HG03558 (cell line): ENCODE results near the gene MPIG6B.

ENCODE experiments used
- ATAC-seq: cut with Tn5 transposase; IDR thresholded peaks from one replicate; pipeline ENCODE4 v1.9.1; 2021; ENCODE audit warnings: moderate number of reproducible peaks; ENCODE audit not compliant: unreplicated experiment; ENCODE audit errors: extremely low read depth

Gene MPIG6B

DNA sequence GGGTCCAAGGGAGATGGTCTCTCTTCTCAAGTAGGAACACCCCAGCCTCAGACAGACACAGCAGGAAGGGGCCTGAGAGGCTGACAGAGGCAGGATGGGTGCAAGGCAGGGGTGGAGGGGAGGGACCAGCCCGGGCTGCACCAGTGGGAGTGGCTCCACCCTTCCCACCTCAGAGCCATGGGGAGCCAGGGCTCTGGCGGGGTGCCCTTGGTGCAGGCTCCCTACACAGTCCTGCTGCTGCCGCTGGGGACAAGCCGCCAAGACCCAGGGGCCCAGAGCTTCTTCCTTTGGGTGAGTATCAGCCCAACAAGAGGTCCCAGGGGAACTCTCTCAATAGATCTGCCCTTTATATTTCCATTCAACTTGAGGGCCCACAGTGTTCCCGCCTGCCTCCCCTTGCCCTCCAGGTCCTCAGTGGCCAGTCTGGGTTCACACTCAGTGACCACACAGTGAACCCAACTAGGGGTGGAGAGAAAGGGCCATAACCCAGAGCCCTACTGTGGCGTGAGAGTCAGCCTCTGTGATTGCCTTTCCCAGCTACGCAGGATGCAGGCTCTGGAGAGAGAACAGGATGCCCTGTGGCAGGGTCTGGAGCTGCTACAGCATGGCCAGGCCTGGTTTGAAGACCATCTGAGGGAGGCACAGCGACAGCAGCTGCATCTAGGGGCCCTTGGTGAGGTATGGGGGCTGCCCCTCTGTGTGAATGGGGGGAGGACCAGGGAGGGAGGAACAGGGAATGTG, 39.9 kb downstream of the MPIG6B start:
- no peak for ATAC-seq

DNA sequence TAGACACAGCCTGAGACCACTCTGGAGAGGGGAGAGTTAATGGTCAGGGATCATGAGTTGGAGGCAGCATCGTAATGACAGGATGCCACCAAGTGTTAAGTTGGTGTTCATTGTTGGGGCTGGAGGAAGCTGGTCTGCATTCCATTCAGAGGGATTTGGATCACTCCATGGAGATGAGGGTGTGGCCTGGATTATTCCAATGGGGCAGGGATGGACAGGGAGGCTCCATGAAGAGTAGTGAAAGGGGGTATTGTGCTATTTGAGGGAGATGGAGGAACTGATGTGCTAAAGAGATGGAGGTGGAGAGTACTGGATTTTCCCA, 40.4 kb downstream of the MPIG6B start:
- ATAC-seq = no peak

DNA sequence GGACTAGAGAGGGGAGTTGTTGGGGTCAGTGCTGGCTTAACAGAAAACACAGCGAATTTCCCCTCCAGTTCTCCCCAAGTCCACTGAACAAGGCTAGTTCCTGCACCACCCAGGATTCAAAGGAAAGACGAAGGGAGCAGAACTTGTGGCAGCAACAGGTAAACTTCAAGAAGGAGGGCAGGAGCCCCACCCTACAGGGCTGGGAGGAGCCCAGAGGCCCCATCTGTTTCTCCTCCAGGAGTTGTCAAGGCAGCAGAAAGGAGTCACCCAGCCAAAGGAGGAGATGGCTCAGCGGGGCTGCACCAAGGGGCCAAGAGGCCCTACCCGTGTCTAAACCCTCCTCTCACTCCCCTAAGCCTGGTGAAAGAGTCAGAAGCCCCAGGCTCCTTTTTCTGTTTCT, 41.0 kb downstream of the MPIG6B start:
- no peak for ATAC-seq

DNA sequence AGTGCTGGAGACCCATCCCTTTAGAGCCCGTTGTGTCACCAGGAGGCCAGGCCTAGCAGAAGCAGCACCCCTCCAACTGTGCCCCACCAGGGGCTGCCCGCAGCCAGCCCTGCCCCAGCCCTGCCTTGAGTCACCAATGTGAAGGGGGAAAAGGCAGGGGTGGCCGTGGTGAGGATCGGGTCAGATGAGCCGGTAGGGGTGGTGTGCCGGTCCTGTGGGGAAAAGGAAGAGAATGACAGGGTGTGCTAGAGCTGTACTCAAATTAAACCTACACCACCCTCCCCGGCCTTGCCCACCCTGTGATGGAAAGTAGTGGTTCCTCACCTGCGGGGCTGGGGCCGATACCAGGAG, 42.4 kb downstream of the MPIG6B start:
- no peak for ATAC-seq

DNA sequence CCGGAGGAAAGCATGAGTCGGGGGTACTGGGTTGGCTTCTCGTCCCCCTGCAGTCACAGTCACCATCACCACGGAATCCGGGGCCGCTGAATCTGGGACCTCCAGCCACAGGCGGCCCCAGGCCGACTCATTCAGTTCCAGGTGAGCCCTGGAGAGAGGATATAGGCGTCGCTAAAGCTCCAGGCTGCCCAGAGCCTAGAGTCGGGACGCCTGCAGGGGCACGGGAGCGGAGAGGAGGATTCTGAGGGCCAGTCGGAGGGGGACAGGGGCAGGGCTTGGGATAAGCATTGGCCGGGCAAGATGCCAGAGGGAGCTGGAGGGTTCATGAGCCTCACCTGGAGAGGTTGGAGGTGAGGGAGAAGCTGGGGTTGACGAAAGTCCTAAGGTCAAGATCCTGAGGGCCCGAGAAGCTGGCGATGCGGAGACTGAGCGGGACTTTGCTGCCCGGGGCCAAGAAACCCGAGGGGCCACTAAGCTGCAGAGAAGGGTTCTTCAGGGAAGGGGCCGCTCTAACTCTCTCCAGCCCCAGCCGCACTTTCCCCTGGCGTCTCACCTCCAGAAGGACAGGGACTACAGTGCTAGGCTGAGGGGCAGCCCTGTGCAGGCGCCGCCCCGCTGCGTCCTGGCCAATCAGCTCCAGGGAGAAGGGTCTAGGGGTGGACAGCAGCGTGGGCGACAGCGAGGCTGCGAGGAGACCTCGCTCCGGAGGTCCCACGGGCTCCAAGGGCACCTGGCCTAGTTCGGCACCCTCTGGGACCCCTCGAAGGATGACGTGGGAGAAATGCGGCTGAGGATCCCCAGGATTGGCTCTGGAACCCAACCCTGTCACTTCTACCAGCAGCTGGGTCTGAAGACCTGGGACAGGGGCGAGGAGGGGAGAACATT, 43.0 kb downstream of the MPIG6B start:
- no peak for ATAC-seq

DNA sequence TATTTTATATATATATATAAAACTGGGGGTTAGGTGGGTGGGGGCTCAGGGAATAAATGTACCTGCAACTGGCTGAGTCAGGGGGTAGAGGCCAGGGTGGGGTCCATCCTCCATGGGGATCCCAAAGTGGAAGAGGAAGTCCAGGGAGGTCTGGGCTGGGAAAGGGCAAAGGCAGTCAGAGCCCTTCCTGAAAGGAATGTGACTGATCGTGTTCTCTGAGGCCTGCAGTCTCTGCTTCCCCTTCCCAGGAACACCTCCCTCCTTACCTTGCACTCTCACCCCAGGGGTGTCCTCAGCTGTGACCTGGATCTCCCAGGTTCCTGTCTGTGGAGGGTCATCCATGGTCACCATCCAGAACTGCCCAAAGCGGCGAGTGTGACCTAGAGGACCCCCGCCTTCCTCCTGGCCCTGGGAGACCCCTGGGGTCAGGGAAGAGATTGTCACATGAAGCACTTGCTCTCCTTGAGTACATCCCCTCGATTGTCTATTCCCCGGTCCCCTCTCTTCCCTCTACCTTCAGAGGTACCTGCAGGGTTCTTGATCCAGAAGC, 44.0 kb downstream of the MPIG6B start:
- no peak for ATAC-seq

DNA sequence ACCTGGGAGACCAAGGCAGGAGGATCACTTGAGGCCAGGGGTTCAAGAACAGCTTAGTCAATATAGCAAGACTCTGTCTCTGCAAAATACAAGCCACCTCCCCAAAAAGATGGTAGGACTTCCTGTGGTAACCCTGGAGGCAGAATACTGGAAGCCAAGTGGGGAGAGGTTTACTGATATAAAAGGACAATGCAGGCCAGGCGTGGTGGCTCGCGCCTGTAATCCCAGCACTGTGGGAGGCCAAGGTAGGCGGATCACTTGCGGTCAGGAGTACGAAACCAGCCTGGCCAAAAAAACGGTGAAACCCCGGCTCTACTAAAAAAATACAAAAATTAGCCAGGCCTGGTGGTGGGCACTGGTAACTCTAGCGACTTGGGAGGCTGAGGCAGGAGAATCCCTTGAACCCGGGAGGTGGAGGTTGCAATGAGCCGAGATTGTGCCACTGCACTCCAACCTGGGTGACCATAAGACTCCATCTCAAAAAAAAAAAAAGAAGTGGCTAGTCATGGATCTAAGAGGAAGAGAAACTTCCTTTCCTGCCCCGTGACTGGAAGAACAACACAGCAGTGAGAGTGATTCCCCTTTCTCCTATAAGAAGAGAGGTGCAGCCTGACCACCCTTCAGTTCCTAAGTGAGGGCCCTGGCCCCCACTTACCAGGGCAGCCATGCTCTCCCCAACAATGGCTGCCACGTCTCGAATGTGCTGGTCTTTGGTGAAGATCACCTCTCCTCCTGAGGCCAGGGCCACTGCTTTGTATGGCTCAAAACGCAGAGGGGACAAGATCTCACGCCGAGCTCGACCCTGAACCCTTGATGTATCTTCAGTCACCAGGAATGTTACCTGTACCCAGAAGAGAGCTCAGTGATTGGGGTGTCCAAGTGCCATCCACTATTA, 45.4 kb downstream of the MPIG6B start:
- ATAC-seq = no peak

DNA sequence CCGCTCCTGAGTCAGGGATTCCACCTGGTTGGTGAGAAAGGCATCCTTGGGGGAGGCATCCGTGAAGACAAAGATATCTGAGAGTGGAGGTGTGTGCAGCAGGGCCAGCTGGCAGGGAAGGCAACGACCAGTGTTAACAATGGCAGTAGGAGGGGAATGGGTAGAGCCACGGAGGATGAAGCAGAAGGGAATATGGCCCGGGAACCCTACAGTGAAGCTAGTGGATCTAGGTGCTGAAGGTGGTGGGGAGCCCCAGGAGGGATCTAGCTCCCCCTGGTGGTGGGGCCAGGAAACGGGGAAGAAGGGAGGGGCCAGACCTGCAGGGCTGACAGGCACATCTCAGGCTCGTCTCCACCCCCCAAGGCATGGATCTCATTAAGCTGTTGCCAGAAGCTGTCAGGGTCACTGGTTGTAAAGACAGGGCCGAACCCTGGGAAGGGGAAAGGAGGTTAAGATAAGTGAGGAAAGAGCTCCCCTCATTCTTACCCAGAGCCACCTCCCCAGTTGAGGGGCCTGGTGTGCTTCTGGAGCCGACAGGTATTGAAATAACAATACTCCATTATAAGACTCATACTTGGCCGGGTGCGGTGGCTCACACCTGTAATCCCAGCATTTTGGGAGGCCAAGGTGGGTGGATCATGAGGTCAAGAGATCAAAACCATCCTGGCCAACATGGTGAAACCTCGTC, 46.7 kb downstream of the MPIG6B start:
- no peak for ATAC-seq

DNA sequence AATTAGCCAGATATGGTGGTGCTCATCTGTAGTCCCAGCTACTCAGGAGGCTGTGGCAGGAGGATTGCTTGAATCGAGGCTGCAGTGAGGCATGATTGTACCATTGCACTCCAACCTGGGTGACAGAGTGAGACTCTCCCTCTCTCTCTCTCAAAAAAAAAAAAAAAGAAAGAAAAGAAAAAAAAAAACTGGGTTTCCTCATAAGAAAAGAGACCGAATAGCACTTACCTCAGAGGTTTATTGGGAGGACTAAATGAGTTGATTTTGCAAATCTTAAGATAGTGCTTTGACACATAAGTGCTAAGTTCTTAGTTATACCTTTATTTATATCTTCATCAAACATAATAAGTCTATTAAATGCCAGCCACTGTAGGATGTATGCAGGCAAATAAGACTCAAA, 47.7 kb downstream of the MPIG6B start:
- ATAC-seq = no peak

DNA sequence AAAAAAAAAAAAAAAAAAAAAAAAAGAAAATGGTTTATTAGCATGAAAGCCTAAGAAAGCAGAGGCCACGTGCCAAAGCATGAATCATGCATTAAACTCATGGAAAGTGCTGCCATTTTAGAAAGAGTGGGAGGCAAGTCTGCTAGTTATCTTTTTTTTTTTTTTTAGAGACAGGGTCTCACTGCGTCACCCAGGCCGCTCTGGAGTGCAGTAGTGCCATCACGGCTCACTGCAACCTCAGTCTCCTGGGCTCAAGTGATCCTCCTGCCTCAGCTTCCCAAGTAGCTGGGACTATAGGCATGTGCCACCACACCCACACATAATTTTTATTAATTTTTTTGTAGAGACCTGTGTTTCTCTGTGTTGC, 48.8 kb downstream of the MPIG6B start:
- ATAC-seq = no peak

DNA sequence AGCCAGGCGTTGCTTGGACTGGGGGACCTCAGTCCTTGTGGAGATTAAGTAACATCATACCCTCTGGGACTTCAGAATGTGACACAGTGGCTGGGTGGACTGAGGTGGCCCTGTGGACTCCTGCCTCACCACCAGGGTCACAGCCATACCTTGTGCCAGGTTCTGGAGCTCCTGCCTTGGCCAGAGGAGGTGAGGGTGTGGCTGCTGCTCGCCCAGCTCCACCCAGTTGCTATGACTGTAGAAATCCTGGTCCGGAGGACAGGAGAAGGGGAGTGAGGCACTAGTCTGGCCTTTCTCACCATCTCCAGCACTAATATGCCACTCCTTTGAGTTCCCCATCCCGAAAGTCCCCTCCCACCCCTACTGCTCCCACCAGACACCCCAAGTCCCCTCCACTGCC, 52.0 kb downstream of the MPIG6B start:
- no peak for ATAC-seq

DNA sequence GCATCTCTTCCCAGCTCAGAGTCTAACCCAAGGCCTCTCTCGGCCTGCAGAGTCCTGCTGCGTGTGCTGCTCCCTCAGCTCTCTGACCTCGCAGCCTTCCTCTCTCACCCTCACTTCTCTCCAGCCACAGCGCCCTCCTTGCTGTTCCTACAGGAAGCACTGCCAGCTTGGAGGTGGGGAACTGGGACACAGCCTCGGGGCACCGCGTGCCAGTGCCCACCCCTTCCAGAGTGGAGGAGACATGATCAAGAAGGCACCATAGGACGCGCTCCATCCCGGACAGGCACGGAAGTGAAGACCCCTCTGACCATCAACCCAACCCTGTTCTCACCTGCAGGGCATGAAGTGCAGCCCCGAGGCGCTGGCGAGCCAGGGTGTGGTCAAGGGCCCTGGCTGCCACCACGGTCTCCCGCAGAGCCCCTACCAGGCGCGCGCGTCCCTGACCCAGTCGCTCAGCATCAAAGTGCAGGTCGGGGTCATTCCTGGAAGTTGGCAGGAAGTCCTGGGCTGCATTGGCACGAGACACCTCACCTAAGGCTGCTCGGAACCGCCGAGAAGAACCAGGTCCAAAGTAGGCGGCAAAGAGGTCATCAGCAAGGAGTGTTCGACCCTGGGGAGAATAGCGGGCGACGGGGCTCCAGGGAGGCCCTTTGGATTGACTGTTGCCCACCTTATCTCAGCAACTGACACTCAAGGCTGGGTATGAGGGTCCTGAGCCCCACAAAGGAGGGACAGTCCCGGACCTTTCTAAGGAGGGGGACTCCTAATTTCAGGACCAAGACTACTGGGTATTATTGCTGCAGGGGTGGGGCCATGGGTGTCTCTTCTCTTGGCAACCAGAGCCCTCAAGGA, 52.7 kb downstream of the MPIG6B start:
- ATAC-seq = no peak
